HCT116 (cell line): ENCODE measurements around the gene GTF2H2C. TPM values are rescaled to one million over a fixed set of nuclear protein-coding genes. Genes with fewer than 3 reads are reported as not detected.

Experiments used
- ATAC-seq: fragments of 200-7000 bp; cut with Tn5 transposase; 2 replicates; pipeline ENCODE4 v1.9.1; 2020; ENCODE audit warnings: mild to moderate bottlenecking, moderate library complexity
- BruUV-seq: library from RNA; stranded (reverse); fragments of 400-500 nt; replicated peaks from 2 replicates; lab custom pipeline; 2021; lab: Mats Ljungman, UMichigan
- CTCF ChIA-PET: fragments of 300-600 bp; sonication (Branson Sonifier 250); formaldehyde crosslinking; loops from one replicate; lab custom pipeline; 2021; ENCODE audit warnings: antibody characterized with exemption; lab: Charles Lee
- POLR2A ChIA-PET: fragments of 300-600, 350-600 bp; sonication (Branson Sonifier 250); formaldehyde crosslinking; loops from one replicate; lab custom pipeline; 2021; ENCODE audit warnings: antibody characterized with exemption; lab: Charles Lee
- RAD21 ChIA-PET, 2 experiments: fragments of 300-600 bp; sonication (Branson Sonifier 250); formaldehyde crosslinking; loops; one replicate each; lab custom pipeline; 2023; ENCODE audit warnings: low total read pairs in 2 of 2; ENCODE audit not compliant: uncharacterized antibody in 2 of 2, unreplicated experiment in 2 of 2, low non-redundant PET in 1 of 2; lab: Charles Lee
- DNase-seq: peaks from one replicate; pipeline ENCODE4 v3.0.0-alpha.2; 2010; ENCODE audit warnings: low read depth, low spot score
- H2AFZ ChIP-seq: fragments of 200-600 bp; shearing (Covaris generic), sonication (generic); 2 replicates; pipeline ENCODE4 v1.6.1; 2017; ENCODE audit warnings: low read depth, mixed run types, mixed read lengths, antibody characterized with exemption, low read length; ENCODE audit not compliant: poor library complexity, severe bottlenecking
- H3K27ac ChIP-seq: 2 replicates; pipeline ENCODE4 v1.5.1; 2012; ENCODE audit warnings: low read depth, low read length
- H3K27me3 ChIP-seq: fragments of 200-600 bp; sonication (generic); 2 replicates; pipeline ENCODE4 v1.6.1; 2016; ENCODE audit warnings: mixed run types, low read length, mixed read lengths; ENCODE audit not compliant: insufficient read depth
- H3K36me3 ChIP-seq, 2 experiments: fragments of 200-500 bp in 1 of 2; fragments of 200-600 bp in 1 of 2; sonication (Bioruptor generic) in 1 of 2; sonication (generic) in 1 of 2; 2 replicates each; pipeline versions ENCODE4 v1.5.1 to v1.6.1; 2014 to 2016; ENCODE audit warnings: low read length in 2 of 2, inconsistent platforms in 1 of 2, mixed read lengths in 1 of 2, mixed run types in 1 of 2; ENCODE audit not compliant: insufficient read depth in 2 of 2, control insufficient read depth in 1 of 2
- H3K4me1 ChIP-seq, 2 experiments: fragments of 200-600 bp in 1 of 2; sonication (generic) in 1 of 2; 2 replicates each; pipeline versions ENCODE4 v1.5.1 to v1.6.1; 2012 to 2017; ENCODE audit warnings: low read length in 2 of 2, inconsistent platforms in 1 of 2, mild to moderate bottlenecking in 1 of 2, mixed read lengths in 1 of 2, mixed run types in 1 of 2, moderate library complexity in 1 of 2; ENCODE audit not compliant: insufficient read depth in 2 of 2, control insufficient read depth in 1 of 2
- H3K4me2 ChIP-seq: fragments of 200-600 bp; sonication (generic); 2 replicates; pipeline ENCODE4 v1.6.1; 2017; ENCODE audit warnings: mixed run types, low read length, mixed read lengths
- H3K4me3 ChIP-seq, 2 experiments: fragments of 200-600 bp in 1 of 2; sonication (generic) in 1 of 2; replicated peaks in 1 of 2; 2 replicates each; pipeline ENCODE4 v1.5.1; 2011 to 2016; ENCODE audit warnings: low read length in 2 of 2, control low read depth in 1 of 2, low read depth in 1 of 2, mild to moderate bottlenecking in 1 of 2, mixed read lengths in 1 of 2, mixed run types in 1 of 2
- H3K79me2 ChIP-seq: fragments of 200-600 bp; sonication (generic); 2 replicates; pipeline ENCODE4 v1.6.1; 2017; ENCODE audit warnings: mild to moderate bottlenecking, mixed run types, low read length, moderate library complexity, mixed read lengths; ENCODE audit not compliant: insufficient read depth
- H3K9ac ChIP-seq: fragments of 200-600 bp; sonication (generic); 2 replicates; pipeline ENCODE4 v1.6.1; 2016; ENCODE audit warnings: low read length, mixed read lengths
- H3K9me2 ChIP-seq: fragments of 200-600 bp; sonication (generic), shearing (Covaris generic); 2 replicates; pipeline ENCODE4 v1.6.1; 2017; ENCODE audit warnings: mixed run types, mild to moderate bottlenecking, moderate library complexity; ENCODE audit not compliant: insufficient read depth
- H3K9me3 ChIP-seq, 2 experiments: fragments of 200-500 bp in 1 of 2; fragments of 200-600 bp in 1 of 2; sonication (Bioruptor generic) in 1 of 2; sonication (generic) in 1 of 2; 2 replicates each; pipeline ENCODE4 v1.6.1; 2014 to 2017; ENCODE audit warnings: low read length in 2 of 2, mixed read lengths in 2 of 2, inconsistent platforms in 1 of 2, low read depth in 1 of 2, mild to moderate bottlenecking in 1 of 2, mixed run types in 1 of 2, moderate library complexity in 1 of 2; ENCODE audit not compliant: control insufficient read depth in 1 of 2, insufficient read depth in 1 of 2
- H4K20me1 ChIP-seq: fragments of 200-600 bp; sonication (generic), shearing (Covaris generic); 2 replicates; pipeline ENCODE4 v1.6.1; 2017; ENCODE audit warnings: mixed run types, mild to moderate bottlenecking, moderate library complexity; ENCODE audit not compliant: insufficient read depth
- ATF3 ChIP-seq: IDR thresholded peaks from 2 replicates; pipeline ENCODE4 v1.6.1; 2012
- CBX3 ChIP-seq: IDR thresholded peaks from 2 replicates; pipeline ENCODE4 v1.6.1; 2012; ENCODE audit warnings: low read depth
- CEBPB ChIP-seq: IDR thresholded peaks from 2 replicates; pipeline ENCODE4 v1.6.1; 2012; ENCODE audit warnings: low read depth
- CTCF ChIP-seq, 3 experiments: fragments of 200-600 bp in 1 of 3; sonication (generic) in 1 of 3; IDR thresholded peaks in 2 of 3; conservative IDR thresholded peaks in 1 of 3; 2 replicates each; pipeline ENCODE4 v1.5.1; 2012 to 2017; ENCODE audit warnings: low read depth in 2 of 3, low read length in 2 of 3, antibody characterized with exemption in 1 of 3, borderline replicate concordance in 1 of 3, control low read depth in 1 of 3, mild to moderate bottlenecking in 1 of 3, mixed read lengths in 1 of 3, mixed run types in 1 of 3, moderate library complexity in 1 of 3; ENCODE audit not compliant: insufficient read depth in 1 of 3
- ELF1 ChIP-seq: IDR thresholded peaks from 2 replicates; pipeline ENCODE4 v1.6.1; 2012; ENCODE audit warnings: low read depth, borderline replicate concordance
- EZH2 ChIP-seq: fragments of 200-600 bp; sonication (generic); IDR thresholded peaks from 2 replicates; pipeline ENCODE4 v1.6.1; 2017; ENCODE audit warnings: antibody characterized with exemption, mixed run types
- EZH2phosphoT487 ChIP-seq: fragments of 200-600 bp; IDR thresholded peaks from 2 replicates; pipeline ENCODE4 v1.6.1; 2018; ENCODE audit warnings: antibody characterized with exemption, borderline replicate concordance
- JUND ChIP-seq: IDR thresholded peaks from 2 replicates; pipeline ENCODE4 v1.6.1; 2012
- MAX ChIP-seq: IDR thresholded peaks from 2 replicates; pipeline ENCODE4 v1.6.1; 2012
- POLR2A ChIP-seq: IDR thresholded peaks from 2 replicates; pipeline ENCODE4 v1.7.0; 2011; ENCODE audit warnings: borderline replicate concordance; ENCODE audit not compliant: insufficient read depth, insufficient read length; ENCODE audit errors: extremely low read depth
- POLR2AphosphoS5 ChIP-seq: IDR thresholded peaks from 2 replicates; pipeline ENCODE4 v1.6.1; 2011; ENCODE audit warnings: mild to moderate bottlenecking, low read depth, low read length, moderate library complexity
- RAD21 ChIP-seq: IDR thresholded peaks from 2 replicates; pipeline ENCODE4 v1.6.1; 2012; ENCODE audit warnings: low read depth, mild to moderate bottlenecking
- SRF ChIP-seq: IDR thresholded peaks from 2 replicates; pipeline ENCODE4 v1.6.1; 2012; ENCODE audit warnings: low read depth
- YY1 ChIP-seq: IDR thresholded peaks from 2 replicates; pipeline ENCODE4 v1.6.1; 2011; ENCODE audit warnings: low read length, low read depth, moderate library complexity, mild to moderate bottlenecking; ENCODE audit not compliant: insufficient replicate concordance; ENCODE audit errors: extremely low read depth
- ZFX ChIP-seq: fragments of 450-650 bp; IDR thresholded peaks from 2 replicates; pipeline ENCODE4 v1.6.1; 2017
- intact Hi-C: fragments of 100-400 bp; cut with micrococcal nuclease; formaldehyde crosslinking; loops from 2 replicates; pipeline ENCODE4 v1.10.0; 2022
- total RNA-seq: library from RNA; stranded (reverse); gene quantifications from one replicate; pipeline ENCODE4 v1.2.1, GENCODE V29; 2021; ENCODE audit not compliant: unreplicated experiment

GTF2H2C gene
- total RNA-seq, 1 experiment from 2014 or later, result 65.2 TPM

GRCh38 chr5:69526660-69527059 is 33.3 kb upstream of the GTF2H2C start:
- Histone ChIP-seq H4K20me1 (no peaks in the 10 kb centered on the region), H3K27ac (no peak overlapping the region), H3K79me2 (peaks cover 23% of the 10 kb centered on the region), H3K9me3 (no peaks in the 10 kb centered on the region), H3K36me3 (no peaks in the 10 kb centered on the region), H3K4me2 (no peak overlapping the region), H3K4me3 (no peak overlapping the region)
- DNase-seq, result no peak
- RAD21 ChIA-PET, result no interaction called here
- no peak for TF ChIP-seq CBX3
- TF ChIP-seq CEBPB, result no peak
- TF ChIP-seq EZH2, result no peak
- TF ChIP-seq YY1, result no peak
- TF ChIP-seq SRF, result no peak
- no peak for TF ChIP-seq POLR2AphosphoS5
- no peak for TF ChIP-seq MAX
- no peak for TF ChIP-seq ELF1
- no peak for TF ChIP-seq ZFX
- no peak for TF ChIP-seq RAD21
- no peak for TF ChIP-seq EZH2phosphoT487
- TF ChIP-seq JUND, result no peak
- no peak for TF ChIP-seq POLR2A
- no peak for TF ChIP-seq CTCF (IDR thresholded peaks at IDR 0.05 in 2 of 3, conservative IDR thresholded peaks at IDR 0.05 in 1 of 3; ENCODE audit: borderline replicate concordance in 1 of 3, insufficient read depth in 1 of 3, low read depth in 2 of 3, low read length in 2 of 3)
- TF ChIP-seq ATF3, result no peak
- TF ChIP-seq, all 23 proteins: peak for 0
- no peak for ATAC-seq
- no peaks in the 10 kb centered on the region for H3K27me3 ChIP-seq
- H3K9ac ChIP-seq, result no peak overlapping the region
- H3K4me1 ChIP-seq, result peaks cover 19 to 26% of the 10 kb centered on the region in 2 experiments
- H3K9me2 ChIP-seq, result no peaks in the 10 kb centered on the region
- ChIA-PET CTCF (no interaction called here), POLR2A (no interaction called here)
- no TSS peak for BruUV-seq
- no peak overlapping the region for H2AFZ ChIP-seq
- intact Hi-C loops, result no loop called here
